Measurements from ENCODE around the gene HK2.

DNA sequence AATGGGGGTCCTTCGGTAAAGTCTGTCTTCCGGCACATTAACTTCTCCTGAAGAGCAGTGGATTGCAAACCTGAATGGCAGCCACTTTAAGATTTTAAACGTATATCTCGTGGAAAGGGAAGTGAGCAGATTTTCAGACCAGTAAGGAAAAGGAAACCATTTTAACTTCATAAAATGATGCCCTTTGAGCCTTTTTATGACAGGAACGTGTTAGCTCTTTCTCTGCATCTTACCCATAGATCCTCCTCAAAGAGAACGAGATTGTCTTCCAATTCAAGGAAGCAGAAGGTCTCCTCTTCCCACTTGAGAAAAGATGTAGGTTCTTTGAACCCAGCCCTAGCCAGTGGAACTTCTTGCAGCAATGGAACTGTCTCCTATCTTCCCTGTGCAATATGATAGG, 35.6 kb downstream of the HK2 start:
- no peak for TF ChIP-seq CTCF (IDR thresholded peaks at IDR 0.05)
- no peak for TF ChIP-seq RFX5 (IDR thresholded peaks at IDR 0.05)
- TF ChIP-seq ELK1 (IDR thresholded peaks at IDR 0.05; ENCODE audit: low read depth, low read length): no peak
- TF ChIP-seq KDM1A (IDR thresholded peaks at IDR 0.05; ENCODE audit: low read depth): no peak
- TF ChIP-seq, protein P1, sequence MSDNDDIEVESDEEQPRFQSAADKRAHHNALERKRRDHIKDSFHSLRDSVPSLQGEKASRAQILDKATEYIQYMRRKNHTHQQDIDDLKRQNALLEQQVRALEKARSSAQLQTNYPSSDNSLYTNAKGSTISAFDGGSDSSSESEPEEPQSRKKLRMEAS (IDR thresholded peaks at IDR 0.05): no peak
- no peak for TF ChIP-seq RAD21 (conservative IDR thresholded peaks at IDR 0.05 in 1 of 2, IDR thresholded peaks at IDR 0.05 in 1 of 2)
- TF ChIP-seq JUNB (IDR thresholded peaks at IDR 0.05): no peak
- TF ChIP-seq REST (IDR thresholded peaks at IDR 0.05): no peak
- TF ChIP-seq MYC (IDR thresholded peaks at IDR 0.05; ENCODE audit: borderline replicate concordance, low read length): no peak
- TF ChIP-seq BHLHE40 (IDR thresholded peaks at IDR 0.05; ENCODE audit: low read depth, low read length): no peak

Data from A549 (cell line).